Psoas muscle (tissue), 8 donors: ENCODE results near the gene BRINP3. TPM values are rescaled to one million over a fixed set of nuclear protein-coding genes. Genes with fewer than 3 reads are reported as not detected.

Source experiments
- ATAC-seq, 4 donors: fragments of 200-7000 bp; cut with Tn5 transposase; one replicate each; pipeline ENCODE4 v1.9.1; 2020; ENCODE audit warnings: moderate library complexity in 3 of 4, mild to moderate bottlenecking in 2 of 4
- DNase-seq, 2 donors: peaks; one replicate each; pipeline ENCODE4 v3.0.0-alpha.2; 2020
- H3K27ac ChIP-seq: fragments of 200-600 bp; one replicate; pipeline ENCODE4 v1.8.0; 2022
- H3K27me3 ChIP-seq, 3 donors: fragments of 200-600 bp in 1 of 3; one replicate each; pipeline versions ENCODE4 v1.6.1 to v1.8.0; 2013 to 2022; ENCODE audit warnings: low read length in 2 of 3, mild to moderate bottlenecking in 2 of 3, moderate library complexity in 1 of 3; ENCODE audit not compliant: insufficient read depth in 3 of 3
- H3K36me3 ChIP-seq, 2 donors: fragments of 200-600 bp in 1 of 2; one replicate each; pipeline versions ENCODE4 v1.6.1 to v1.8.0; 2013 to 2022; ENCODE audit warnings: low read depth in 1 of 2, mild to moderate bottlenecking in 1 of 2, moderate library complexity in 1 of 2; ENCODE audit not compliant: insufficient read depth in 1 of 2
- H3K4me1 ChIP-seq: fragments of 200-600 bp; one replicate; pipeline ENCODE4 v1.8.0; 2022
- H3K4me3 ChIP-seq: fragments of 200-600 bp; one replicate; pipeline ENCODE4 v1.8.0; 2022; ENCODE audit warnings: mild to moderate bottlenecking
- H3K9me3 ChIP-seq: fragments of 200-600 bp; one replicate; pipeline ENCODE4 v1.8.0; 2022
- WGBS, 3 donors: extraction: QIAGEN DNeasy Blood & Tissue Kit; methylation state at CpG; one replicate each; pipeline versions ENCODE4 v1.1.6 to v1.1.7; 2013; 5-methylcytosine and 5-hydroxymethylcytosine counted together
- intact Hi-C, 2 donors: fragments of 100-400 bp; cut with DNase I; formaldehyde crosslinking; loops; one replicate each; pipeline versions ENCODE4 v1.11.0 to v1.14.2; 2022
- polyA plus RNA-seq, 3 donors: library from polyadenylated mRNA; stranded (reverse); fragments of 200-250 nt; gene quantifications; one replicate each; pipeline ENCODE4 v1.2.3, GENCODE V29; 2013
- total RNA-seq, 4 donors: library from RNA; stranded (reverse); fragmentation: NEBNext Ultra II Directional in 2 of 4; extraction: Animal tissue kit (Norgen Biotek cat#: 25700) in 2 of 4; gene quantifications; one replicate each; pipeline versions ENCODE4 v1.2.1 to v1.2.4, GENCODE V29; 2021 to 2023
- TF ChIP-seq, protein P1 (sequence below): fragments of 200-600 bp; IDR thresholded peaks from one replicate; pipeline ENCODE4 v1.8.0; 2022; ENCODE audit warnings: antibody characterized with exemption
- donor health status: healthy with polysubstance abuse.
- donor health status: DM: no; HTN: no; CAD: no; lungs with moderate emphysema.
- donor health status: Bipolar disorder and iron deficiency.
- donor health status: healthy.
- donor health status: DM: yes; HTN: yes; CAD: no.
- donor health status: DM: no; HTN: no; CAD: no.
- donor health status: DM: no; HTN: no; CAD: no.
- donor health status: DM: yes; HTN: yes; CAD: no.

BRINP3 gene
- total and polyA plus RNA-seq, 7 donors: 0.09 to 0.45 TPM; not detected in 5

GRCh38 chr1:190244406-190244805, 233.3 kb downstream of the BRINP3 start:
- Histone ChIP-seq H3K27ac (no peak overlapping the region), H3K4me3 (no peak overlapping the region), H3K9me3 (no peaks in the 10 kb centered on the region), H3K27me3 (no peaks in the 10 kb centered on the region), H3K36me3 (no peaks in the 10 kb centered on the region), H3K4me1 (no peaks in the 10 kb centered on the region)
- ATAC-seq (no peak), DNase-seq (no peak)
- TF ChIP-seq, protein P1, sequence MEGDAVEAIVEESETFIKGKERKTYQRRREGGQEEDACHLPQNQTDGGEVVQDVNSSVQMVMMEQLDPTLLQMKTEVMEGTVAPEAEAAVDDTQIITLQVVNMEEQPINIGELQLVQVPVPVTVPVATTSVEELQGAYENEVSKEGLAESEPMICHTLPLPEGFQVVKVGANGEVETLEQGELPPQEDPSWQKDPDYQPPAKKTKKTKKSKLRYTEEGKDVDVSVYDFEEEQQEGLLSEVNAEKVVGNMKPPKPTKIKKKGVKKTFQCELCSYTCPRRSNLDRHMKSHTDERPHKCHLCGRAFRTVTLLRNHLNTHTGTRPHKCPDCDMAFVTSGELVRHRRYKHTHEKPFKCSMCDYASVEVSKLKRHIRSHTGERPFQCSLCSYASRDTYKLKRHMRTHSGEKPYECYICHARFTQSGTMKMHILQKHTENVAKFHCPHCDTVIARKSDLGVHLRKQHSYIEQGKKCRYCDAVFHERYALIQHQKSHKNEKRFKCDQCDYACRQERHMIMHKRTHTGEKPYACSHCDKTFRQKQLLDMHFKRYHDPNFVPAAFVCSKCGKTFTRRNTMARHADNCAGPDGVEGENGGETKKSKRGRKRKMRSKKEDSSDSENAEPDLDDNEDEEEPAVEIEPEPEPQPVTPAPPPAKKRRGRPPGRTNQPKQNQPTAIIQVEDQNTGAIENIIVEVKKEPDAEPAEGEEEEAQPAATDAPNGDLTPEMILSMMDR: no peak
- 53 to 68% (median 66%) methylated on average over 4 of the region's 4 CpGs for WGBS, 3 donors
- intact Hi-C loops: no loop called here

DNA sequence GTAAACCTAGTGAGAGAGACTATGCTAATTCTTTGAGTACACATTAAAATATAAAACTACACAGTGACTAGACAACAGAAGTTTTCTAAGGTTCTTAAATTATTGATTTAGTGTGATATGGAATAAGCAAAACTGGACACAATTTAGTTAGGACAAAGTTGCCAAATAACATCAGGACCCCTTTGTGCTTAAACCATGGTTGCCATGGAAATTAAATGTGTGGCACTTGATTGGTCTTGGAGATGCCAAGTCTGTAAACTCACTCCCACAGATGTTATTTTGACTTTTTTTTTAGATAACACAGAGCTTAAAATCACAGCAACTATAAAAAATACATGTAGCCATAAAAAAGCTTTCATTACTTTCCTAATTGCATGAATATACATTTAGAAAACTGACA, 234.6 kb downstream of the BRINP3 start:
- DNase-seq (no peak), ATAC-seq (no peak)
- H3K27ac ChIP-seq: no peak overlapping the region
- no peak overlapping the region for H3K4me3 ChIP-seq
- no peaks in the 10 kb centered on the region for H3K4me1 ChIP-seq
- intact Hi-C loops: no loop called here
- TF ChIP-seq, protein P1: no peak
- H3K9me3 ChIP-seq: no peaks in the 10 kb centered on the region
- no peaks in the 10 kb centered on the region for H3K36me3 ChIP-seq
- no peaks in the 10 kb centered on the region for H3K27me3 ChIP-seq

DNA sequence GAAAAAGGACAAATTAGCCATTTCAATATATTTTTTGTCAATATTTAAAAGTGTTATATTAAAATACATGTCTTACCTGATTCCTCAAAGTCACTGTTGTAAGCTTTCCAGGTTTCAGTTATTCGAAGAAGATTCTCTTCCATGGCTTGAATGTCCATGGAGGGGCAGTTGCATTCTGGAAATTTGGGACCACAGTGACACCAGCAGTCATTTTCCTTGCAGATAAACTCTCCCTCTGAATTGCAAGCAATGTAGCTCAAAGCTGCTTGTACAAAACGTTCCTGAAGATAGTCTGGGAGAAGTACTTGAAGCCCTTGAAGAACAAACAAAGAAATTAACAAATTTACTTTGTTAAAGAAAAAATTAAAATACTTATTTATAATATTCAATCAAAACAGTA, 251.7 kb downstream of the BRINP3 start:
- Histone ChIP-seq H3K9me3 (no peaks in the 10 kb centered on the region), H3K4me1 (no peaks in the 10 kb centered on the region), H3K27ac (no peak overlapping the region), H3K4me3 (no peak overlapping the region), H3K27me3 (no peaks in the 10 kb centered on the region), H3K36me3 (no peaks in the 10 kb centered on the region)
- 40 to 61% (median 50%) methylated on average over 2 of the region's 2 CpGs for WGBS, 3 donors
- intact Hi-C loops: no loop called here
- ATAC-seq (no peak), DNase-seq (no peak)
- TF ChIP-seq, protein P1: no peak

- Histone ChIP-seq H3K27me3 (no peaks in the 10 kb centered on the region), H3K36me3 (no peaks in the 10 kb centered on the region), H3K9me3 (no peaks in the 10 kb centered on the region), H3K27ac (no peak overlapping the region), H3K4me3 (no peak overlapping the region), H3K4me1 (no peaks in the 10 kb centered on the region)
- DNase-seq: no peak
- ATAC-seq: no peak
- intact Hi-C loops: no loop called here
- whole genome bisulfite sequencing, 3 donors: 63 to 67% (median 66%) methylated on average over 3 of the region's 3 CpGs
- TF ChIP-seq, protein P1: no peak
Measured at GRCh38 chr1:190212450-190212849, 265.2 kb downstream of the BRINP3 start.

DNA sequence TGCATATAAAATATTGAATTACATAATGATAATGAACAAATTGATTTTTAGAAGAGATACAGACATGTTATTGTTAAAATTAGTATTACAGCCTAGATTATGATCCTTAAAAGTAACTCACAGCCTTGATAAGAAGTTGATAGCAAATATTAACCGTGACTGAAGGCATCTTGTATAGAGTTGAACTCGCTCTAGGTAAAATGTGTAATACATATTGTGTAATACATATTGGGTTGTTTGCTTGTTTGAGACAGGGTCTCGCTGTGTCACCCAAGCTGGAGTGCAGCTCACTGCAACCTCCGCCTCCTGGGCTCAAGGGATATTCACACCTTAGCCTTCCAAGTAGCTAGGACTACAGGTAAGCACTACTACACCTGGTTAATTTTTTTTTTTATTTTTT, 269.9 kb downstream of the BRINP3 start:
- TF ChIP-seq, protein P1: no peak
- intact Hi-C loops: no loop called here
- no peaks in the 10 kb centered on the region for H3K36me3 ChIP-seq
- 92 to 97% (median 96%) methylated on average over 4 of the region's 4 CpGs for WGBS, 3 donors
- no peaks in the 10 kb centered on the region for H3K27me3 ChIP-seq
- no peak overlapping the region for H3K4me3 ChIP-seq
- DNase-seq (no peak), ATAC-seq (no peak)
- no peaks in the 10 kb centered on the region for H3K9me3 ChIP-seq
- H3K4me1 ChIP-seq: no peaks in the 10 kb centered on the region
- no peak overlapping the region for H3K27ac ChIP-seq
